SK-N-SH (cell line): ENCODE measurements around the gene PRKAA2. TPM values are rescaled to one million over a fixed set of nuclear protein-coding genes. Genes with fewer than 3 reads are reported as not detected.

ENCODE experiments used
- CTCF ChIA-PET: fragments of 300-600, 350-600 bp; formaldehyde crosslinking; extraction: SDS; loops from one replicate; lab custom pipeline; 2021; lab: Yijun Ruan, JAX
- POLR2A ChIA-PET: fragments of 350-600 bp; sonication (Branson Sonifier 250); formaldehyde crosslinking; extraction: SDS; loops from one replicate; lab custom pipeline; 2020; ENCODE audit warnings: antibody characterized with exemption, inconsistent platforms; lab: Yijun Ruan, JAX
- DNase-seq: peaks from one replicate; pipeline ENCODE4 v3.0.0; 2012
- H2AFZ ChIP-seq: fragments of 200-600 bp; sonication (generic); 2 replicates; pipeline ENCODE4 v1.8.1; 2016; ENCODE audit warnings: antibody characterized with exemption, mild to moderate bottlenecking, low read depth
- H3F3A ChIP-seq: fragments of 200-600 bp; sonication (generic); replicated peaks from 2 replicates; pipeline ENCODE3; 2016; ENCODE audit warnings: antibody characterized with exemption, mild to moderate bottlenecking; ENCODE audit not compliant: insufficient read depth
- H3K27ac ChIP-seq, 2 experiments: fragments of 200-500 bp in 1 of 2; fragments of 200-600 bp in 1 of 2; sonication (Bioruptor generic) in 1 of 2; sonication (generic), shearing (Covaris generic) in 1 of 2; 2 replicates each; pipeline versions ENCODE4 v1.5.1 to v1.6.1; 2014 to 2016; ENCODE audit warnings: low read depth in 2 of 2, inconsistent platforms in 1 of 2, low read length in 1 of 2, mild to moderate bottlenecking in 1 of 2, mixed read lengths in 1 of 2
- H3K27me3 ChIP-seq: fragments of 200-600 bp; sonication (generic), shearing (Covaris generic); 2 replicates; pipeline ENCODE4 v1.6.1; 2016; ENCODE audit warnings: mixed run types; ENCODE audit not compliant: insufficient read depth
- H3K36me3 ChIP-seq, 2 experiments: fragments of 200-500 bp in 1 of 2; fragments of 200-600 bp in 1 of 2; sonication (Bioruptor generic) in 1 of 2; sonication (generic) in 1 of 2; replicated peaks in 1 of 2; 2 replicates each; pipeline versions ENCODE3 to v1.5.1; 2014 to 2016; ENCODE audit warnings: low read length in 1 of 2, mild to moderate bottlenecking in 1 of 2; ENCODE audit not compliant: insufficient read depth in 2 of 2, control insufficient read depth in 1 of 2
- H3K4me1 ChIP-seq, 2 experiments: fragments of 200-500 bp in 1 of 2; fragments of 200-600 bp in 1 of 2; sonication (Bioruptor generic) in 1 of 2; sonication (generic), shearing (Covaris generic) in 1 of 2; 2 replicates each; pipeline versions ENCODE4 v1.5.1 to v1.6.1; 2014 to 2016; ENCODE audit warnings: low read depth in 1 of 2, low read length in 1 of 2, mixed run types in 1 of 2; ENCODE audit not compliant: insufficient read depth in 2 of 2, control insufficient read depth in 1 of 2
- H3K4me2 ChIP-seq: fragments of 200-600 bp; sonication (generic), shearing (Covaris generic); 2 replicates; pipeline ENCODE4 v1.6.1; 2017; ENCODE audit warnings: mixed run types
- H3K4me3 ChIP-seq, 2 experiments: fragments of 200-500 bp in 1 of 2; fragments of 200-600 bp in 1 of 2; sonication (Bioruptor generic) in 1 of 2; sonication (generic), shearing (Covaris generic) in 1 of 2; 2 replicates each; pipeline versions ENCODE4 v1.5.1 to v1.8.1; 2014 to 2016; ENCODE audit warnings: low read depth in 2 of 2, inconsistent platforms in 1 of 2, low read length in 1 of 2, mild to moderate bottlenecking in 1 of 2, mixed read lengths in 1 of 2, moderate library complexity in 1 of 2
- H3K79me2 ChIP-seq: fragments of 200-600 bp; sonication (generic); 2 replicates; pipeline ENCODE4 v1.8.1; 2017; ENCODE audit warnings: mild to moderate bottlenecking; ENCODE audit not compliant: insufficient read depth
- H3K9ac ChIP-seq: fragments of 200-600 bp; sonication (generic); 2 replicates; pipeline ENCODE4 v1.6.1; 2017; ENCODE audit warnings: mixed run types
- H3K9me2 ChIP-seq: fragments of 200-600 bp; sonication (generic); 2 replicates; pipeline ENCODE4 v1.6.1; 2017; ENCODE audit warnings: mixed run types
- H3K9me3 ChIP-seq: fragments of 200-600 bp; sonication (generic); 2 replicates; pipeline ENCODE4 v1.6.1; 2017; ENCODE audit warnings: mixed run types, mild to moderate bottlenecking, moderate library complexity
- H4K20me1 ChIP-seq: fragments of 200-600 bp; sonication (generic); 2 replicates; pipeline ENCODE4 v1.6.1; 2017; ENCODE audit warnings: mild to moderate bottlenecking, mixed run types; ENCODE audit not compliant: insufficient read depth
- CHD2 ChIP-seq: fragments of 150-350 bp; IDR thresholded peaks from 2 replicates; pipeline ENCODE4 v1.6.1; 2018; ENCODE audit warnings: low read length; ENCODE audit not compliant: partially characterized antibody
- ELF1 ChIP-seq: IDR thresholded peaks from 2 replicates; pipeline ENCODE4 v1.4.0; 2012
- EP300 ChIP-seq, 2 experiments: IDR thresholded peaks; 2 replicates each; pipeline versions ENCODE4 v1.4.0 to v1.6.1; 2012; ENCODE audit warnings: borderline replicate concordance in 1 of 2, low read depth in 1 of 2, low read length in 1 of 2
- FOXJ3 ChIP-seq: sonication (generic); formaldehyde crosslinking; IDR thresholded peaks from 2 replicates; pipeline ENCODE4 v1.5.1; 2020; ENCODE audit warnings: mild to moderate bottlenecking, missing genetic modification reagents
- GABPA ChIP-seq: IDR thresholded peaks from 2 replicates; pipeline ENCODE4 v1.4.0; 2012; ENCODE audit warnings: low read depth, mild to moderate bottlenecking
- JUND ChIP-seq: IDR thresholded peaks from 2 replicates; pipeline ENCODE4 v1.4.0; 2012
- MXI1 ChIP-seq: IDR thresholded peaks from 2 replicates; pipeline ENCODE4 v1.6.1; 2012; ENCODE audit warnings: mild to moderate bottlenecking, low read depth, low read length, improper control_type of control experiment
- NFIC ChIP-seq: IDR thresholded peaks from 2 replicates; pipeline ENCODE4 v1.4.0; 2012; ENCODE audit warnings: borderline replicate concordance
- POLR2AphosphoS5 ChIP-seq: IDR thresholded peaks from 2 replicates; pipeline ENCODE4 v1.6.1; 2012; ENCODE audit warnings: low read depth, low read length
- RCOR1 ChIP-seq: fragments of 150-350 bp; IDR thresholded peaks from 2 replicates; pipeline ENCODE4 v1.6.1; 2017; ENCODE audit warnings: antibody characterized with exemption, low read length
- RXRA ChIP-seq: IDR thresholded peaks from 2 replicates; pipeline ENCODE4 v1.4.0; 2012; ENCODE audit warnings: low read depth, mild to moderate bottlenecking, borderline replicate concordance
- SIN3A ChIP-seq: IDR thresholded peaks from 2 replicates; pipeline ENCODE4 v1.6.1; 2012; ENCODE audit warnings: low read depth, mild to moderate bottlenecking, low read length, moderate library complexity, borderline replicate concordance
- TAF1 ChIP-seq: IDR thresholded peaks from 2 replicates; pipeline ENCODE4 v1.6.1; 2012; ENCODE audit warnings: low read depth, mild to moderate bottlenecking, low read length, moderate library complexity, borderline replicate concordance
- TEAD4 ChIP-seq: IDR thresholded peaks from 2 replicates; pipeline ENCODE4 v1.4.0; 2012; ENCODE audit warnings: mild to moderate bottlenecking, borderline replicate concordance; ENCODE audit not compliant: insufficient read depth
- YY1 ChIP-seq: IDR thresholded peaks from 2 replicates; pipeline ENCODE4 v1.4.0; 2012; ENCODE audit warnings: low read depth, mild to moderate bottlenecking
- WGBS: methylation state at CpG from one replicate; pipeline ENCODE4 v1.1.6; 2017; ENCODE audit warnings: low lambda C conversion rate; 5-methylcytosine and 5-hydroxymethylcytosine counted together
- polyA plus RNA-seq, 3 experiments: library from polyadenylated mRNA; depleted of rRNA; stranded (reverse); fragments of >200 nt; gene quantifications; 2 replicates each; pipeline ENCODE4 v1.2.3, GENCODE V29; 2012
- TF ChIP-seq, protein P1 (sequence below): fragments of 150-350 bp; IDR thresholded peaks from 2 replicates; pipeline ENCODE4 v1.6.1; 2017; ENCODE audit warnings: antibody characterized with exemption, low read length, low read depth, borderline replicate concordance
- TF ChIP-seq, protein P2 (sequence below): fragments of 150-350 bp; IDR thresholded peaks from 2 replicates; pipeline ENCODE4 v1.6.1; 2016; ENCODE audit warnings: mild to moderate bottlenecking, low read depth, low read length
- TF ChIP-seq, protein P3 (sequence below): IDR thresholded peaks from 2 replicates; pipeline ENCODE4; 2012

PRKAA2 gene
- polyA plus RNA-seq, 1 of the 3 experiments (the other 2 are of a cell fraction), result 1.5 TPM

DNA sequence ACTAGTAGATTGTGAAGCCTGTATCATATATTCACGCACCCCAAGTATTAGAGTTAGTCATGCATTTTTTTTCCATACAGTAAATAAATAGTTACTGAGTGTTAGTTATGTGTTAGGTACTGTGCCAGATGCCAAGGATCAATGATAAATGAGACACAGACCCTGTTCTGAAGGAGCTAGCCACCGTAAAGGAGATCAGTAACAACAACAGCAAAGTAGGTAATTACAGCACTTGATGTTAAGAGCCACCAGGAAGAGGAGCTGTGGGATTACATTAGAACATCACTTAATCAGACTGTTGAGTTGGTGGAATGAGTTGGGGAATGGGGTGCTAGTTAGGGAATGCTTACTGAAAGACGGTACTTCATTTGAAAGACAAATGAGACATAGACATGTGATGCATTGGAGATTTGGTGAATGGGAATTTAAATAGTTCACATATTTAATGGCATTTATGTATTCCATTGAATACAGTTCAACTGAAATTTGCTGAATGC, 21.0 kb downstream of the PRKAA2 start:
- no peak overlapping the region for H2AFZ ChIP-seq
- H3K4me2 ChIP-seq, result no peak overlapping the region
- H3K9me2 ChIP-seq, result no peaks in the 10 kb centered on the region
- H3K4me1 ChIP-seq, result no peaks in the 10 kb centered on the region
- no peaks in the 10 kb centered on the region for H3K9me3 ChIP-seq
- ChIA-PET POLR2A (no interaction called here), CTCF (interaction anchor here (1.0 kb wide), 1 partner anchor 155 kb away, joined by 3 read pairs; no protein-coding TSS in a partner anchor)
- no peak overlapping the region for H3K27ac ChIP-seq
- H3K27me3 ChIP-seq, result no peaks in the 10 kb centered on the region
- H3K36me3 ChIP-seq, result no peaks in the 10 kb centered on the region
- no peak for DNase-seq
- no peak overlapping the region for H3K4me3 ChIP-seq
- 88% methylated on average over 3 of the region's 3 CpGs for WGBS
- no peaks in the 10 kb centered on the region for H3F3A ChIP-seq
- H3K9ac ChIP-seq, result no peak overlapping the region
- no peaks in the 10 kb centered on the region for H4K20me1 ChIP-seq
- H3K79me2 ChIP-seq, result no peaks in the 10 kb centered on the region
- TF ChIP-seq FOXJ3 (CRISPR knock-in tag) (no peak), JUND (no peak), YY1 (no peak), ELF1 (no peak), POLR2AphosphoS5 (no peak), GABPA (no peak), TAF1 (no peak), TEAD4 (no peak), SIN3A (no peak), RCOR1 (no peak), EP300 (IDR thresholded peaks at IDR 0.05; ENCODE audit: borderline replicate concordance in 1 of 2, low read depth in 1 of 2, low read length in 1 of 2) (no peak), NFIC (no peak)
- TF ChIP-seq, protein P1, sequence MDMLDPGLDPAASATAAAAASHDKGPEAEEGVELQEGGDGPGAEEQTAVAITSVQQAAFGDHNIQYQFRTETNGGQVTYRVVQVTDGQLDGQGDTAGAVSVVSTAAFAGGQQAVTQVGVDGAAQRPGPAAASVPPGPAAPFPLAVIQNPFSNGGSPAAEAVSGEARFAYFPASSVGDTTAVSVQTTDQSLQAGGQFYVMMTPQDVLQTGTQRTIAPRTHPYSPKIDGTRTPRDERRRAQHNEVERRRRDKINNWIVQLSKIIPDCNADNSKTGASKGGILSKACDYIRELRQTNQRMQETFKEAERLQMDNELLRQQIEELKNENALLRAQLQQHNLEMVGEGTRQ, result no peak
- TF ChIP-seq, protein P2, sequence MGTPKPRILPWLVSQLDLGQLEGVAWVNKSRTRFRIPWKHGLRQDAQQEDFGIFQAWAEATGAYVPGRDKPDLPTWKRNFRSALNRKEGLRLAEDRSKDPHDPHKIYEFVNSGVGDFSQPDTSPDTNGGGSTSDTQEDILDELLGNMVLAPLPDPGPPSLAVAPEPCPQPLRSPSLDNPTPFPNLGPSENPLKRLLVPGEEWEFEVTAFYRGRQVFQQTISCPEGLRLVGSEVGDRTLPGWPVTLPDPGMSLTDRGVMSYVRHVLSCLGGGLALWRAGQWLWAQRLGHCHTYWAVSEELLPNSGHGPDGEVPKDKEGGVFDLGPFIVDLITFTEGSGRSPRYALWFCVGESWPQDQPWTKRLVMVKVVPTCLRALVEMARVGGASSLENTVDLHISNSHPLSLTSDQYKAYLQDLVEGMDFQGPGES, result no peak

DNA sequence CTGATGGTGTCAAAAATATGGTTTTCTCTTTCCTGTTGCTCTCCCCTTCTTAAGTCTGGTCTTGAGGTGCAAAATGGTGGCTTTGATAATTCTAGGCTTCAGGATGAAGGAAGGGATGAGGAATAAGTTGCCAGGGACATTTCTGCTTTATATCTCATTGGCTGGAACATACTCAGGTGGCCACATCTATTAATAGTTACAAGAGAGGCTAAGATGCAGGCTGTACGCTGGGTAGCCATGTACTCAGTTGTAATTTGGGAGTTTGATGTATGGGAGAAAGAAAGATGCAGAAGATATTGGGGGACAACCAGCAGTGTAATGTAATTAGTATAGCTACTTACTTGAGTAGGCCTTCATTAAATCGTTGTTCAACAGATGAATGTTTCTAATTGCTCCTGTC, 25.2 kb downstream of the PRKAA2 start:
- no peaks in the 10 kb centered on the region for H3K27me3 ChIP-seq
- no peaks in the 10 kb centered on the region for H3F3A ChIP-seq
- H3K9me3 ChIP-seq, result no peaks in the 10 kb centered on the region
- no peak overlapping the region for H3K4me2 ChIP-seq
- H3K4me1 ChIP-seq, result no peaks in the 10 kb centered on the region
- H4K20me1 ChIP-seq, result no peaks in the 10 kb centered on the region
- CTCF ChIA-PET, result no interaction called here
- no peak for DNase-seq
- POLR2A ChIA-PET, result no interaction called here
- H3K4me3 ChIP-seq, result no peak overlapping the region
- H3K79me2 ChIP-seq, result no peaks in the 10 kb centered on the region
- H3K9me2 ChIP-seq, result no peaks in the 10 kb centered on the region; the same call in 1 of the 2 replicates
- WGBS, result 64% methylated on average over 2 of the region's 2 CpGs
- no peak overlapping the region for H2AFZ ChIP-seq
- no peak overlapping the region for H3K9ac ChIP-seq
- no peak overlapping the region for H3K27ac ChIP-seq
- H3K36me3 ChIP-seq, result no peaks in the 10 kb centered on the region
- TF ChIP-seq TEAD4 (no peak), SIN3A (no peak), CHD2 (no peak), RXRA (no peak), MXI1 (no peak)
- TF ChIP-seq, protein P3, sequence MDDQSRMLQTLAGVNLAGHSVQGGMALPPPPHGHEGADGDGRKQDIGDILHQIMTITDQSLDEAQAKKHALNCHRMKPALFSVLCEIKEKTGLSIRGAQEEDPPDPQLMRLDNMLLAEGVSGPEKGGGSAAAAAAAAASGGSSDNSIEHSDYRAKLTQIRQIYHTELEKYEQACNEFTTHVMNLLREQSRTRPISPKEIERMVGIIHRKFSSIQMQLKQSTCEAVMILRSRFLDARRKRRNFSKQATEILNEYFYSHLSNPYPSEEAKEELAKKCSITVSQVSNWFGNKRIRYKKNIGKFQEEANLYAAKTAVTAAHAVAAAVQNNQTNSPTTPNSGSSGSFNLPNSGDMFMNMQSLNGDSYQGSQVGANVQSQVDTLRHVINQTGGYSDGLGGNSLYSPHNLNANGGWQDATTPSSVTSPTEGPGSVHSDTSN, result no peak
